CD8-positive, alpha-beta memory T cell (primary cell): ENCODE data around the gene PHC2. TPM values are rescaled to one million over a fixed set of nuclear protein-coding genes. Genes with fewer than 3 reads are reported as not detected.
A peak's percentile ranks its signal among the peaks of the same experiment; 100 is the strongest.

Experiments used
- CTCF ChIA-PET: fragments of 350-600 bp; sonication (Branson Sonifier 250); formaldehyde crosslinking; loops from one replicate; lab custom pipeline; 2021; ENCODE audit warnings: antibody characterized with exemption; lab: Charles Lee
- POLR2A ChIA-PET: fragments of 350-600 bp; sonication (Branson Sonifier 250); formaldehyde crosslinking; loops from one replicate; lab custom pipeline; 2021; ENCODE audit warnings: antibody characterized with exemption; lab: Charles Lee
- DNase-seq, 5 donors: peaks; one replicate each; pipeline versions ENCODE4 v3.0.0 to v3.0.0-alpha.2; 2020 to 2022; ENCODE audit warnings: mixed read lengths in 1 of 5
- H3K27ac ChIP-seq: one replicate; pipeline ENCODE4 v1.7.0; 2013; ENCODE audit warnings: low read depth, mild to moderate bottlenecking, low read length, moderate library complexity
- H3K27me3 ChIP-seq: 2 replicates; pipeline ENCODE4 v1.7.0; 2013; ENCODE audit warnings: low read length, mild to moderate bottlenecking; ENCODE audit not compliant: insufficient read depth, poor library complexity, severe bottlenecking
- H3K36me3 ChIP-seq: 2 replicates; pipeline ENCODE4 v1.7.0; 2013; ENCODE audit warnings: mild to moderate bottlenecking, low read length, moderate library complexity; ENCODE audit not compliant: insufficient read depth
- H3K4me1 ChIP-seq: 2 replicates; pipeline ENCODE4 v1.7.0; 2013; ENCODE audit warnings: mild to moderate bottlenecking, low read length, moderate library complexity; ENCODE audit not compliant: insufficient read depth
- H3K4me3 ChIP-seq: 2 replicates; pipeline ENCODE4 v1.7.0; 2013; ENCODE audit warnings: mild to moderate bottlenecking, low read length
- H3K9me3 ChIP-seq: 2 replicates; pipeline ENCODE4 v1.7.0; 2013; ENCODE audit warnings: mild to moderate bottlenecking, low read length
- H3K27ac Mint-ChIP-seq, 8 donors: one replicate each; pipeline ENCODE4 v1.8.0; 2020 to 2021; ENCODE audit warnings: mixed read lengths in 8 of 8, mild to moderate bottlenecking in 6 of 8, inconsistent platforms in 3 of 8, moderate library complexity in 3 of 8
- H3K27me3 Mint-ChIP-seq, 2 donors: one replicate each; pipeline ENCODE4 v1.8.0; 2020 to 2021; ENCODE audit warnings: mixed read lengths in 2 of 2, mild to moderate bottlenecking in 1 of 2, moderate library complexity in 1 of 2
- H3K36me3 Mint-ChIP-seq, 3 donors: one replicate each; pipeline ENCODE4 v1.8.0; 2020 to 2021; ENCODE audit warnings: mixed read lengths in 3 of 3, inconsistent platforms in 1 of 3, mild to moderate bottlenecking in 1 of 3
- H3K4me1 Mint-ChIP-seq, 3 donors: one replicate each; pipeline ENCODE4 v1.8.0; 2020 to 2021; ENCODE audit warnings: mixed read lengths in 3 of 3, inconsistent platforms in 1 of 3, mild to moderate bottlenecking in 1 of 3
- H3K4me3 Mint-ChIP-seq, 7 donors: one replicate each; pipeline ENCODE4 v1.8.0; 2020 to 2021; ENCODE audit warnings: mixed read lengths in 7 of 7, mild to moderate bottlenecking in 6 of 7, moderate library complexity in 4 of 7, inconsistent platforms in 2 of 7
- H3K9me3 Mint-ChIP-seq, 5 donors: one replicate each; pipeline ENCODE4 v1.8.0; 2020 to 2022; ENCODE audit warnings: mixed read lengths in 5 of 5, mild to moderate bottlenecking in 3 of 5, moderate library complexity in 2 of 5, inconsistent platforms in 1 of 5
- polyA plus RNA-seq: library from polyadenylated mRNA; unstranded; fragments of 300-500 nt; fragmentation: Illumina TruSeq; gene quantifications from one replicate; pipeline ENCODE4 v1.2.3, GENCODE V29; 2021
- total RNA-seq, 2 experiments: library from RNA; stranded (reverse); gene quantifications; one replicate each; pipeline ENCODE4 v1.2.3, GENCODE V29; 2021

PHC2 gene
- total and polyA plus RNA-seq, 3 experiments from 2014 or later = 25.5 to 34.2 (median 25.8) TPM

DNA sequence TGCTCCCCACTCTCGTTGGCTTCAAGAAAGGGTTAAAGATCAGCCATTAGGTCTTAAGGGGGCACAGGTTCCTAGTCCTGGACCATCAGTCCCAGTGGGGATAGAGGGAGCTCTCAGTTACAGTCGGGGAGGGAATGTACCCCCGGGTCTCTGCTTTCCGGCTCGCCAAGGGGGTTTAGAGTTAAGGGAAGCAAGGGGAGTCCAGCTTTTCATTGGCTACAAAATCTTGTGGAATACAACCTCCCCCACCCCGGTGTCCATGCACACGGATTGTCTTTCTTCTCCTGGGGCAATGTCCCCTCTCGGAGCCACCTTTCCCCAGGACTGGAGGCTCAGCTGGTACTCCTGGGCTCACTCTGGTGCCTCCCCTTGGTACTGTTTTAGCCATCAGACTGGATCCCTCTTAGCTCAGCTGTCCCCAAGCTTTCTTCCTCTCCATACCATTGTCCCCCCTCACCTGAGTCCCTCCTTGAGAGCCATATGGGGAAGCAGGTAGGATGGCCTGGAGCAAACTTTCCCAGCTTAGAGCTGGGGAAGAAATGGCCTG is 110.2 kb downstream of the PHC2 start, which contains the start of gene A3GALT2:
A3GALT2 (minus strand) TSS at position 480 of the 547 bp plus-strand sequence; CDS start at position 480, 0 bp downstream.
- Mint-ChIP-seq H3K27ac (peak within 1 kb of the TSS in 3 of 8 donors; percentile 13 to 70 (median 44)), H3K27me3 (peaks cover 0 to 3% of the 10 kb centered on the region in 2 donors), H3K4me1 (peaks cover 0 to under 1% (median 0%) of the 10 kb centered on the region in 3 donors), H3K4me3 (no peak within 1 kb of the TSS), H3K9me3 (no peaks in the 10 kb centered on the region), H3K36me3 (peaks cover 1 to 34% (median 8%) of the 10 kb centered on the region in 3 donors)
- Histone ChIP-seq H3K4me3 (no peak within 1 kb of the TSS), H3K9me3 (no peaks in the 10 kb centered on the region), H3K36me3 (peaks cover 13% of the 10 kb centered on the region), H3K27ac (no peak within 1 kb of the TSS), H3K27me3 (no peaks in the 10 kb centered on the region), H3K4me1 (no peaks in the 10 kb centered on the region)
- ChIA-PET CTCF (interaction anchor here (1.1 kb wide), 1 partner anchor 25 kb away, joined by 3 read pairs; no protein-coding TSS in a partner anchor), POLR2A (no interaction called here)
- DNase-seq = no peak

DNA sequence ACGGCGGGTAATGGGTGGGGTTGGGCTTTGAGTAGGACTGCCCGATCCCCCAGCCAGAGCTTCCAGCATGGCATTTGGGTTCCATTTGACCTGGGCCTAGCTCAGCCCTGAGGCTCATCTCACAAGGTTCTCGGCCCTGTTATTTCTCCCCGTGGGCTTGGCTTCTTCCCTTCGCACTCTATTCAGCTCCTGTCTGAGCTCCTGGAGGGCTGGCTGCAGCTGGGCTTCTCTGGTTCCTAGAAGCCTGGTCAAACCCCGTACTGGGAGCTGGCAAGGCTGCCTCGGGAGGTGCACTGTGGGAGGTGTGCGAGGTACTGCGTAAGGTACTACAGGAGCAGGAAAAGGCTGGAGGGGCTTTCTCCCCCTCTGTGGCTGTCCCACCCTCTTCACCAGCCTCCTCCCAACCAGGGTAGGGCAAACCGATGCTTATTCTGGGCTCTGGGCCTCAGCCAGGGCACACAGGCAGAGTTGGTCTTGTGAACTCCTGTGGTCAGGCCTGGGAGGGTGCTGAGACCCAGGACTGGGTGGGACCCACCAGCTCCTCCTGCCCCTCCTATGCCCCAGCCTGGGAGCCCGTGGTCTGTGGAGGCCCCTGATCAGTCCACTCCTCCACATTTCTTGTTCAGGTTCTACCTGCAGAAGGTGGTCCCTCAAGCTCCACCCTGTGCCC is 110.8 kb downstream of the PHC2 start:
- no peak for DNase-seq
- no peak overlapping the region for H3K4me3 ChIP-seq
- ChIA-PET CTCF (interaction anchor here (1.1 kb wide), 1 partner anchor 25 kb away, joined by 3 read pairs; no protein-coding TSS in a partner anchor), POLR2A (no interaction called here)
- no peaks in the 10 kb centered on the region for H3K4me1 ChIP-seq
- no peak overlapping the region for H3K4me3 Mint-ChIP-seq
- H3K27ac ChIP-seq = no peak overlapping the region
- H3K9me3 ChIP-seq = no peaks in the 10 kb centered on the region
- H3K4me1 Mint-ChIP-seq = peaks cover 0 to 3% (median 0%) of the 10 kb centered on the region in 3 donors
- H3K27me3 Mint-ChIP-seq = peaks cover 0 to 6% of the 10 kb centered on the region in 2 donors
- H3K36me3 ChIP-seq = peaks cover 7% of the 10 kb centered on the region
- no peaks in the 10 kb centered on the region for H3K9me3 Mint-ChIP-seq
- H3K27ac Mint-ChIP-seq = peak overlapping the region in 1 of 8 donors; percentile 70
- H3K27me3 ChIP-seq = no peaks in the 10 kb centered on the region
- peaks cover 0 to 27% (median 7%) of the 10 kb centered on the region in 3 donors for H3K36me3 Mint-ChIP-seq

DNA sequence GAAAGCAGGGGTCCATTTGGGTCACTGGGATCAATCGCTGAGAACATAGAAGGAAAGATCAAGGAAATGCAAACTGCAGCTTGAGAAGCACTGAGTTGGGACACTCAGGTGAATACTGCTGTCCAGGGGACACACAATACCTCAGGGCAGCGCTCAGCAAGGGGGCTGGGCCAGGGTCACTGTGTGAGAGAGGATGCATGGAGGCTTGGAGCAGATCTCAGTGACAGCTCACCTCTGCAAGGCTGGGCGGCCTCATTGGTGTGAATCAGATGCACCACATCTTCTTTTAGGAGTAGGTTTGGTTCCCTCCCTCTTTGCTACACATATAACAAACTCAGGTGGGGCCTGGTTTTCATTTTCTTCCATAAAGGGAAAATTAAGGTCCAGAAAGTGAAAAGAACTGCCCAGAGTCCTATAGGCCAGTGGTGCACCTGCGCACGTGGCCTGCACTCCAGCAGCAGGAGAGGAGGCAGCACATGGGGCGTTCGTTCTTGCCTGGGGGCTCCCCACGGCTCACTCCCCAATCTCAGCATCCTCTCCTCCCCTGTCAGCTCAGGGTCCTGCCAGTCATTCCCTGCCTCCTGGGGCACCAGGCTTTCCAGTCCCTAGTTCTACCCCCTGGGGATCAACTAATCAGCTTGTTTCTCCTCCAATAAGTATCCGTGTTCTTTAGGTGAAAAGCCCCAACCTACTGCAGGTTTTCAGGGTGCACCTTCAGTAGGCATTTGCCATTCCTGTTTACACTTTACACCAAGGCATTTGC is 111.5 kb downstream of the PHC2 start:
- Histone ChIP-seq H3K4me3 (no peak overlapping the region), H3K27ac (no peak overlapping the region), H3K4me1 (no peaks in the 10 kb centered on the region), H3K27me3 (no peaks in the 10 kb centered on the region), H3K36me3 (no peaks in the 10 kb centered on the region), H3K9me3 (no peaks in the 10 kb centered on the region)
- peak overlapping the region in 1 of 8 donors; percentile 25 for H3K27ac Mint-ChIP-seq
- ChIA-PET CTCF (no interaction called here), POLR2A (no interaction called here)
- H3K36me3 Mint-ChIP-seq = peaks cover 0 to 20% (median 4%) of the 10 kb centered on the region in 3 donors
- no peak for DNase-seq
- H3K27me3 Mint-ChIP-seq = peaks cover 0 to 10% of the 10 kb centered on the region in 2 donors
- H3K4me1 Mint-ChIP-seq = peaks cover 0 to 3% (median 0%) of the 10 kb centered on the region in 3 donors
- no peak overlapping the region for H3K4me3 Mint-ChIP-seq
- H3K9me3 Mint-ChIP-seq = no peaks in the 10 kb centered on the region

DNA sequence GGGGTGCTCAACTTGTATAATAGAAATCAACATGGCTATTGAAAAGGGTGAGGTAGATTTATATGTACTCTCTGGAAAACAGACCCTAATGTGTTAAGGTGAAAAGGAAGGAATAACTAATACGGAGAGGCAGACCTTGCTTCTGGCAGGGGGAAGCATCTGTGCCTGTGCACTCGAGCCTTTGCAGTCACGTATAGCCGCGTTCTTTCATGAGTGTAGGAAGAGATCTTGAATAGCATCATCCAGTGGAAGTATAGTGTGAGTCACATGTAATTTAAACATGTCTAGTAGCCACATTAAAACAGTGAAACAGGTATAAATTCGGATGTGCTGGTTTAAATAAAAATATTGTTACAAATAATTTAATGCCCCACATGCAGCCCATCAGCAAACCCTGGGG is 112.9 kb downstream of the PHC2 start:
- DNase-seq = no peak
- peaks cover 0 to 3% (median 0%) of the 10 kb centered on the region in 3 donors for H3K4me1 Mint-ChIP-seq
- no peak overlapping the region for H3K4me3 Mint-ChIP-seq
- no peaks in the 10 kb centered on the region for H3K27me3 ChIP-seq
- H3K27ac Mint-ChIP-seq = no peak overlapping the region
- no peaks in the 10 kb centered on the region for H3K4me1 ChIP-seq
- peaks cover 0 to 11% of the 10 kb centered on the region in 2 donors for H3K27me3 Mint-ChIP-seq
- peaks cover 0 to 6% (median 0%) of the 10 kb centered on the region in 3 donors for H3K36me3 Mint-ChIP-seq
- ChIA-PET POLR2A (no interaction called here), CTCF (no interaction called here)
- no peaks in the 10 kb centered on the region for H3K9me3 Mint-ChIP-seq
- no peak overlapping the region for H3K4me3 ChIP-seq
- no peaks in the 10 kb centered on the region for H3K9me3 ChIP-seq
- no peaks in the 10 kb centered on the region for H3K36me3 ChIP-seq
- no peak overlapping the region for H3K27ac ChIP-seq

DNA sequence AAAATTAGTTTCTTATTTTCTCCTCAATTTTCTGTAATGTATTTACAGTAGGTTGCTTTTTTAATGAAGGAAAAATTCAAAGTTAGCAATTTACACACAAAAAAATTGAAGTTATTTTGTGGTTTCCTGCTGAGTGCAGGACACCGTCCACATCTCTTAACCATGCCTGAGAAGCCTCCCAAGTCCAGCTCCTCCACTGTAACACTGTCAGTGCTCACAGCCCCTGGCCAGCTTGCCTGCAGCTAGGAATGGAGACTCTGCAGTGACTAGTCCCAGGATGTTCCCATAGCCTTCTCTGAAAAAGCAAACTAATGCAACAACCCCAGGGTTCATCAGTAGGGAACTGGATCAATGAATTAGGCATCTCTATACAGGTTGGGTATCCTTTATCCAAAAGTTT is 113.5 kb downstream of the PHC2 start:
- Histone ChIP-seq H3K36me3 (no peaks in the 10 kb centered on the region), H3K4me3 (no peak overlapping the region), H3K27me3 (no peaks in the 10 kb centered on the region), H3K4me1 (no peaks in the 10 kb centered on the region), H3K27ac (no peak overlapping the region), H3K9me3 (no peaks in the 10 kb centered on the region)
- Mint-ChIP-seq H3K9me3 (no peaks in the 10 kb centered on the region), H3K27me3 (peaks cover 0 to 13% of the 10 kb centered on the region in 2 donors), H3K4me1 (peaks cover 0 to 3% (median 0%) of the 10 kb centered on the region in 3 donors), H3K4me3 (no peak overlapping the region), H3K27ac (no peak overlapping the region), H3K36me3 (peaks cover 0 to 2% (median 0%) of the 10 kb centered on the region in 3 donors)
- no peak for DNase-seq
- CTCF ChIA-PET = no interaction called here
- POLR2A ChIA-PET = no interaction called here

DNA sequence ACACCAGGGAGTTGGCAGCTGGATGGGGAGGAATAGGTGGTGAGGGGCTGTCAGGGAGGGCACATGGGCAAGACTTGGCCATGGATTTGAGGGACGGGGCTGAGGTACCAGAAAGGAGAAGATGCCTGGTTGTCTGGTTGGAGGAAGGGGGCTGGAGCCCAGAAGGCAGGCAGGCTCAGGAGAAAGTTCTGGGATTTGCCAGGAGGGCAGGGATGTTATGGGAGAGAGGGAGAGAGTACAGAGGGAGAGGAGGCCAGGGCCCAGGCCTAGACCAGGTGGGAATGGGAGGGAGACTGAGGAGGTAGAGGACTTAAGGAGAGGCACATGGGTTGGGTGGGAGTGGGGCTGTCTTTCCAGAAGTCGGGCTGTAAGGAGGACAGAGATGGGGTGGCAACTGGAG is 114.3 kb downstream of the PHC2 start:
- Histone ChIP-seq H3K4me3 (no peak overlapping the region), H3K27ac (no peak overlapping the region), H3K9me3 (no peaks in the 10 kb centered on the region), H3K27me3 (no peaks in the 10 kb centered on the region), H3K4me1 (no peaks in the 10 kb centered on the region), H3K36me3 (no peaks in the 10 kb centered on the region)
- Mint-ChIP-seq H3K9me3 (no peaks in the 10 kb centered on the region), H3K36me3 (peaks cover 0 to under 1% (median 0%) of the 10 kb centered on the region in 3 donors), H3K4me3 (no peak overlapping the region), H3K27ac (peak overlapping the region in 1 of 8 donors; percentile 92), H3K27me3 (peaks cover 3 to 13% of the 10 kb centered on the region in 2 donors), H3K4me1 (peaks cover 0 to 3% (median 0%) of the 10 kb centered on the region in 3 donors)
- DNase-seq = no peak
- ChIA-PET POLR2A (no interaction called here), CTCF (no interaction called here)

DNA sequence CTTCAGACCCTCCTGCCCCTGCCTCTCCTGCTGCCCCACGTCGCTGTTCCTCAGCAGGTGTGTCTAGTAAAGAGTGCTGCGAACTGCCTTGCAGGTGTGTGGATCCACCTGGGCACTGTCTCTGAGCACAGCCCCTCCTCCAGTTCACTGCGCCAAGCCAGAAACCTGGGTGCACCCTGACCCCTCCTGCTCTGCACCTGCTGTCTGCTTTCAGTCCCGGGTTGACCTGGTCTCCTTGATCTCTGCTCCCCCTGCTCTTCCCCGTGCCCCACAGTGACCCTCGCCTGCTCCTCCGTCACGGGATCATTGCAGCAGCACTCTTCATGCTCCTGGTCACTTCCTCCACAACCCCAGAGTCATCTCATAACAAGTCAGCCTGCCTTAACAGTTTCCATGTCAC is 116.5 kb downstream of the PHC2 start:
- Histone ChIP-seq H3K36me3 (no peaks in the 10 kb centered on the region), H3K4me3 (no peak overlapping the region), H3K27me3 (no peaks in the 10 kb centered on the region), H3K9me3 (no peaks in the 10 kb centered on the region), H3K4me1 (no peaks in the 10 kb centered on the region), H3K27ac (no peak overlapping the region)
- ChIA-PET CTCF (no interaction called here), POLR2A (no interaction called here)
- no peak for DNase-seq
- Mint-ChIP-seq H3K36me3 (peaks cover 0 to 6% (median 0%) of the 10 kb centered on the region in 3 donors), H3K27ac (peak overlapping the region in 1 of 8 donors; percentile 75), H3K4me1 (peaks cover 0 to 3% (median 0%) of the 10 kb centered on the region in 3 donors), H3K4me3 (no peak overlapping the region), H3K9me3 (no peaks in the 10 kb centered on the region), H3K27me3 (peaks cover 4 to 13% of the 10 kb centered on the region in 2 donors)
